ENCODE results near the gene ZNF532. TPM values are rescaled to one million over a fixed set of nuclear protein-coding genes. Genes with fewer than 3 reads are reported as not detected.

Gene ZNF532
- total RNA-seq, 1 experiment from 2014 or later = 49.8 TPM

GRCh38 chr18:59015531-59016152 is 151.0 kb downstream of the ZNF532 start:
- H3K27ac ChIP-seq (ENCODE audit: low read length) = peak overlapping the region; percentile 19; the same call in 1 of the 2 replicates
- peaks cover 4% of the 10 kb centered on the region; the same call in 1 of the 2 replicates for H3K4me1 ChIP-seq (ENCODE audit: control insufficient read depth, insufficient read depth, low read length)
- POLR2A ChIA-PET = no interaction called here
- intact Hi-C loops (cut with micrococcal nuclease; ENCODE audit: unreplicated experiment) = no loop called here
- no TSS peak for BruUV-seq (replicated peaks)
- CTCF ChIA-PET = no interaction called here
- H3K4me3 ChIP-seq (ENCODE audit: low read depth in 2 of 2, low read length in 2 of 2) = no peak overlapping the region
- DNase-seq (ENCODE audit: low read depth, low spot score) (no peak), ATAC-seq (no peak)
- in situ Hi-C loops (cut with HindIII; ENCODE audit: low pct_unique_long_range_greater_than_20kb, low sequenced_read_pairs) = no loop called here
- H3K36me3 ChIP-seq (ENCODE audit: control insufficient read depth, insufficient read depth, low read length) = no peaks in the 10 kb centered on the region
- no peak for TF ChIP-seq TCF7L2 (IDR thresholded peaks at IDR 0.05; ENCODE audit: low read depth, low read length)
- TF ChIP-seq, protein P1, sequence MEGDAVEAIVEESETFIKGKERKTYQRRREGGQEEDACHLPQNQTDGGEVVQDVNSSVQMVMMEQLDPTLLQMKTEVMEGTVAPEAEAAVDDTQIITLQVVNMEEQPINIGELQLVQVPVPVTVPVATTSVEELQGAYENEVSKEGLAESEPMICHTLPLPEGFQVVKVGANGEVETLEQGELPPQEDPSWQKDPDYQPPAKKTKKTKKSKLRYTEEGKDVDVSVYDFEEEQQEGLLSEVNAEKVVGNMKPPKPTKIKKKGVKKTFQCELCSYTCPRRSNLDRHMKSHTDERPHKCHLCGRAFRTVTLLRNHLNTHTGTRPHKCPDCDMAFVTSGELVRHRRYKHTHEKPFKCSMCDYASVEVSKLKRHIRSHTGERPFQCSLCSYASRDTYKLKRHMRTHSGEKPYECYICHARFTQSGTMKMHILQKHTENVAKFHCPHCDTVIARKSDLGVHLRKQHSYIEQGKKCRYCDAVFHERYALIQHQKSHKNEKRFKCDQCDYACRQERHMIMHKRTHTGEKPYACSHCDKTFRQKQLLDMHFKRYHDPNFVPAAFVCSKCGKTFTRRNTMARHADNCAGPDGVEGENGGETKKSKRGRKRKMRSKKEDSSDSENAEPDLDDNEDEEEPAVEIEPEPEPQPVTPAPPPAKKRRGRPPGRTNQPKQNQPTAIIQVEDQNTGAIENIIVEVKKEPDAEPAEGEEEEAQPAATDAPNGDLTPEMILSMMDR (IDR thresholded peaks at IDR 0.05) = no peak
- TF ChIP-seq POLR2AphosphoS5 (IDR thresholded peaks at IDR 0.05; ENCODE audit: low read depth, low read length) = no peak
- TF ChIP-seq SIN3A (IDR thresholded peaks at IDR 0.05; ENCODE audit: borderline replicate concordance, insufficient read depth, low read depth, low read length) = no peak
- no peak for TF ChIP-seq REST (IDR thresholded peaks at IDR 0.05; ENCODE audit: insufficient read depth in 1 of 2, low read depth in 2 of 2, low read length in 1 of 2)
- H3K9me3 ChIP-seq (ENCODE audit: control insufficient read depth, insufficient read depth, low read depth, low read length) = peaks cover 10% of the 10 kb centered on the region; the same call in 1 of the 2 replicates
- H3K27me3 ChIP-seq (ENCODE audit: control insufficient read depth, insufficient read depth, low read length) = no peaks in the 10 kb centered on the region

DNA sequence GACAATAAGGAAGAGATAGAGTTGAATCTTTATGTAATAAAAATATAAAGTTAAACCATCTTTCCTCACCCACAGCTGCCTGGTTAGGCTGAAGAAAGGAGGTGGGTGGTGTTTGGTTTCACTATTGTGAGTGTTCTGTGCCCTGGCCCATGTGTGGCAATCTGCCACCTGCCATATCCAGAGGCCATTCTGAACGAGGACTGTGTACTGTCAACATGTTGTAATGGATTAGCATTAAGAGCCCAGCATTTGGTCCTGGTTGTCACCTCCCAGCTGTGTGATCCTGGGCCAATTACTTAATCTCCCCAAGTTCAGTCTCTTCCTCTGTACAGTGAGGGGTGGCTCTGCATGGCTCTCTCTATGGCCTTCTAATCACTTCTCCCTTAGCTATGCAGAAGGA is 156.8 kb downstream of the ZNF532 start:
- CTCF ChIA-PET = no interaction called here
- no peak overlapping the region for H3K4me3 ChIP-seq (ENCODE audit: low read depth in 2 of 2, low read length in 2 of 2)
- ATAC-seq (no peak), DNase-seq (ENCODE audit: low read depth, low spot score) (no peak)
- BruUV-seq (replicated peaks) = no TSS peak
- TF ChIP-seq REST (IDR thresholded peaks at IDR 0.05; ENCODE audit: insufficient read depth in 1 of 2, low read depth in 2 of 2, low read length in 1 of 2) = no peak
- POLR2A ChIA-PET = no interaction called here
- in situ Hi-C loops (cut with HindIII; ENCODE audit: low pct_unique_long_range_greater_than_20kb, low sequenced_read_pairs) = no loop called here
- H3K27ac ChIP-seq (ENCODE audit: low read length) = peak overlapping the region; percentile 49; the same call in 1 of the 2 replicates
- H3K27me3 ChIP-seq (ENCODE audit: control insufficient read depth, insufficient read depth, low read length) = no peaks in the 10 kb centered on the region
- H3K4me1 ChIP-seq (ENCODE audit: control insufficient read depth, insufficient read depth, low read length) = 0 out of 2 replicates have a peak, but pooled peaks cover 2% of the 10 kb centered on the region
- no peaks in the 10 kb centered on the region for H3K36me3 ChIP-seq (ENCODE audit: control insufficient read depth, insufficient read depth, low read length)
- intact Hi-C loops (cut with micrococcal nuclease; ENCODE audit: unreplicated experiment) = no loop called here
- peaks cover 10% of the 10 kb centered on the region; the same call in 1 of the 2 replicates for H3K9me3 ChIP-seq (ENCODE audit: control insufficient read depth, insufficient read depth, low read depth, low read length)
